ENCODE measurements around the gene PSORS1C1. TPM values are rescaled to one million over a fixed set of nuclear protein-coding genes. Genes with fewer than 3 reads are reported as not detected.

PSORS1C1 gene
- total RNA-seq, 1 donor from 2014 or later = not detected

DNA sequence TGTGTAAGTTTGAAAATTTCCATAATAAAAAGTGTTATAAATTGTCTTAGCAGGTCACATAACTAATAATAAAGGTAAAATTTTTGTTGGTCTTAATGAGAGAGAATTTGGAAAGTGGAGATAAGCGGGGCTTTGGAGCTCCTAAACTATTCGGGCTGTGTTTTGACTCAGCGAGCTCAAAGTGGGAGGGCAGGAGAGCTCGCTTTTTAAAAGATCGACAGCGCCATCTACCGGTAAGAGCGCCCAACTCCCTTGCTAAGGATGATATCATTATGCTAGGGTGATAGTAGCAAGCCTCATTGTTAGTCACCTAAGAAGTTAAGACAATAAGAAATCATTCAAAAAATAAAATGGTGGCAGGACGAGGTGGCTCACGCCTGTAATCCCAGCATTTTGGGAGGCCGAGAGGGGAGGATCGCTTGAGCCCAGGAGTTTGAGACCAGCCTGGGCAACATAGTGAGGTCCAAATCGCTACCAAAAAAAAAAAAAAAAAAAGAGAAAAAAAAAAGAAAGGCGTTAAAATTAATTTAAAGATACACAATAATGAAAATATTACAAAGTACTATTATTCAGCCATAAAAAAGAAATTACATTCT, 27.0 kb upstream of the PSORS1C1 start:
- Histone ChIP-seq H3K4me1 (no peaks in the 10 kb centered on the region), H4K20me1 (ENCODE audit: low read depth) (no peaks in the 10 kb centered on the region), H3K27me3 (no peaks in the 10 kb centered on the region), H3K27ac (no peak overlapping the region), H3K4me3 (no peak overlapping the region), H3K79me2 (ENCODE audit: low read depth) (no peaks in the 10 kb centered on the region), H3K36me3 (no peaks in the 10 kb centered on the region), H2AFZ (replicated peaks) (no peak overlapping the region), H3F3A (ENCODE audit: low read depth) (peaks cover 5% of the 10 kb centered on the region), H3K4me2 (no peak overlapping the region), H3K9me3 (ENCODE audit: low read depth) (no peaks in the 10 kb centered on the region), H3K9ac (no peak overlapping the region)
- TF ChIP-seq, protein P1, sequence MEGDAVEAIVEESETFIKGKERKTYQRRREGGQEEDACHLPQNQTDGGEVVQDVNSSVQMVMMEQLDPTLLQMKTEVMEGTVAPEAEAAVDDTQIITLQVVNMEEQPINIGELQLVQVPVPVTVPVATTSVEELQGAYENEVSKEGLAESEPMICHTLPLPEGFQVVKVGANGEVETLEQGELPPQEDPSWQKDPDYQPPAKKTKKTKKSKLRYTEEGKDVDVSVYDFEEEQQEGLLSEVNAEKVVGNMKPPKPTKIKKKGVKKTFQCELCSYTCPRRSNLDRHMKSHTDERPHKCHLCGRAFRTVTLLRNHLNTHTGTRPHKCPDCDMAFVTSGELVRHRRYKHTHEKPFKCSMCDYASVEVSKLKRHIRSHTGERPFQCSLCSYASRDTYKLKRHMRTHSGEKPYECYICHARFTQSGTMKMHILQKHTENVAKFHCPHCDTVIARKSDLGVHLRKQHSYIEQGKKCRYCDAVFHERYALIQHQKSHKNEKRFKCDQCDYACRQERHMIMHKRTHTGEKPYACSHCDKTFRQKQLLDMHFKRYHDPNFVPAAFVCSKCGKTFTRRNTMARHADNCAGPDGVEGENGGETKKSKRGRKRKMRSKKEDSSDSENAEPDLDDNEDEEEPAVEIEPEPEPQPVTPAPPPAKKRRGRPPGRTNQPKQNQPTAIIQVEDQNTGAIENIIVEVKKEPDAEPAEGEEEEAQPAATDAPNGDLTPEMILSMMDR (IDR thresholded peaks at IDR 0.05) = peak; percentile 89
- TF ChIP-seq EZH2phosphoT487 (IDR thresholded peaks at IDR 0.05) = no peak
- H3K4me3 Mint-ChIP-seq = no peak overlapping the region
- no peak overlapping the region for H3K27ac Mint-ChIP-seq
- H3K9me3 Mint-ChIP-seq = no peaks in the 10 kb centered on the region
- peak; percentile 93 for DNase-seq (ENCODE audit: low spot score)
- H3K4me1 Mint-ChIP-seq = peaks cover 14% of the 10 kb centered on the region
- H3K36me3 Mint-ChIP-seq = no peaks in the 10 kb centered on the region
- H3K27me3 Mint-ChIP-seq (ENCODE audit: insufficient read depth, low read depth) = no peaks in the 10 kb centered on the region

DNA sequence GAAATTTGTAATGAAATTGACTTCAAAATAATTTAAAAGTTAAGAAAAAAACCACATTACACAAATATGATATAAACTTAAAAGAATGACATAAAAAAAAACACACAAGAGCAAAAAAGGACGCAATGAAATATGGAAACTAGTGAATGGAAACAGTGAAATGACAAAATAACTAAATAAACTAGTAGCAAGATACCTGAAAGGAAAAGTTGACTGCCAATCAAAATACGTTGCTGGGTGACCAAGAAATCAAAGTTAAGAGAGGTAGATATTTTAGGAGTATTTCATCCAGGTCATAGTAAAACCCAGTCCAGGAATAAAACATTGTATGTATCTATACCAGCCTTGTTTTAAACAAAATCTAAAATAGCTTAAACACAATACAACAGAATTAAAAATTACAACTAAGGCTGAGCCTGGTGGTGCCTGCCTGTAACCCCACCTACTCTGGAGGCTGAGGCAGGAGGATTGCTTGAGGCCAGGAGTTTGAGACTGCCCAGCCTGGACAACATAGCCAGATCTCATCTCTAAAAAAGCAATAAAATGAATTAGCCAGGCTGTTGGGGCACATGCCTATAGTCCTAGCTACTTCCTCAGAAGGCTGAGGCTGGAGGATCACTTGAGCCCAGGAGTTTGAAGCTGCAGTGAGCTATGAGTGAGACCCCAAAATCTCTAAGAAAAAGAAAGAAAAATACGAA, 24.2 kb upstream of the PSORS1C1 start:
- H3K4me2 ChIP-seq = no peak overlapping the region
- no peaks in the 10 kb centered on the region for H3K36me3 ChIP-seq
- no peaks in the 10 kb centered on the region for H3K9me3 Mint-ChIP-seq
- no peak overlapping the region for H3K27ac ChIP-seq
- no peaks in the 10 kb centered on the region for H4K20me1 ChIP-seq (ENCODE audit: low read depth)
- H3K4me1 Mint-ChIP-seq = peaks cover 11% of the 10 kb centered on the region
- H3K36me3 Mint-ChIP-seq = no peaks in the 10 kb centered on the region
- no peaks in the 10 kb centered on the region for H3K27me3 Mint-ChIP-seq (ENCODE audit: insufficient read depth, low read depth)
- no peaks in the 10 kb centered on the region for H3K79me2 ChIP-seq (ENCODE audit: low read depth)
- no peaks in the 10 kb centered on the region for H3K9me3 ChIP-seq (ENCODE audit: low read depth)
- H3K4me1 ChIP-seq = no peaks in the 10 kb centered on the region
- H3K27me3 ChIP-seq = no peaks in the 10 kb centered on the region
- H2AFZ ChIP-seq (replicated peaks) = no peak overlapping the region
- DNase-seq (ENCODE audit: low spot score) = no peak
- no peaks in the 10 kb centered on the region for H3F3A ChIP-seq (ENCODE audit: low read depth)
- no peak overlapping the region for H3K27ac Mint-ChIP-seq
- H3K9ac ChIP-seq = no peak overlapping the region
- TF ChIP-seq EZH2 (IDR thresholded peaks at IDR 0.05) = no peak
- TF ChIP-seq, protein P1 (IDR thresholded peaks at IDR 0.05) = no peak
- no peak for TF ChIP-seq EZH2phosphoT487 (IDR thresholded peaks at IDR 0.05)
- H3K4me3 Mint-ChIP-seq = no peak overlapping the region
- H3K4me3 ChIP-seq = no peak overlapping the region

DNA sequence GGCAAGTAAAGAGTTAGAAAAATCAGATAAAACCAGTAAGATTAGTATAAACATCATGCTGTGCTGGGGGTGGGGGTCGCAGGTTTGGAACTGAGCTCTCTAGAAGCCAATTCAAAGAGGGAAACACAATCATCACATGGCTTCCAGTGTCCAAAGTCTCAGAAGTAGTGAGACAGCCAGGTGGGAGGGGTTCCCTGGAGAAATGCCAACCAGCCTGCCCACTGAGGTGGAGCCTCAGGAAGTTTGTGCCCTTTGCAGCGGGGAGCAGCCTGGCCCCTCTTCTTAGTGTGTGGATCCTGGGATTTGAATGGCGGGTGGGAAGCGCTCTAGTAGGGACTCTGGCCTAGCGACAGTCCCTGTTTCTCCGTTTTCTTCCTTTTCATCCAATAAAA, 23.6 kb upstream of the PSORS1C1 start:
- no peaks in the 10 kb centered on the region for H3K27me3 ChIP-seq
- no peaks in the 10 kb centered on the region for H3K9me3 Mint-ChIP-seq
- no peak overlapping the region for H3K27ac Mint-ChIP-seq
- no peak for TF ChIP-seq EZH2 (IDR thresholded peaks at IDR 0.05)
- no peak for TF ChIP-seq EZH2phosphoT487 (IDR thresholded peaks at IDR 0.05)
- TF ChIP-seq, protein P1 (IDR thresholded peaks at IDR 0.05) = no peak
- no peaks in the 10 kb centered on the region for H3K36me3 ChIP-seq
- H3K4me3 ChIP-seq = no peak overlapping the region
- H3K79me2 ChIP-seq (ENCODE audit: low read depth) = no peaks in the 10 kb centered on the region
- H3K4me3 Mint-ChIP-seq = no peak overlapping the region
- H3K36me3 Mint-ChIP-seq = no peaks in the 10 kb centered on the region
- H2AFZ ChIP-seq (replicated peaks) = no peak overlapping the region
- H3K4me1 ChIP-seq = no peaks in the 10 kb centered on the region
- peaks cover 2% of the 10 kb centered on the region for H3K27me3 Mint-ChIP-seq (ENCODE audit: insufficient read depth, low read depth)
- H3K9me3 ChIP-seq (ENCODE audit: low read depth) = no peaks in the 10 kb centered on the region
- peaks cover 11% of the 10 kb centered on the region for H3K4me1 Mint-ChIP-seq
- no peak overlapping the region for H3K9ac ChIP-seq
- H3K27ac ChIP-seq = no peak overlapping the region
- H4K20me1 ChIP-seq (ENCODE audit: low read depth) = no peaks in the 10 kb centered on the region
- DNase-seq (ENCODE audit: low spot score) = no peak
- no peak overlapping the region for H3K4me2 ChIP-seq
- H3F3A ChIP-seq (ENCODE audit: low read depth) = no peaks in the 10 kb centered on the region

Measured in neural progenitor cell (in vitro differentiated cells).